Lower lobe of right lung (tissue), 2 donors: Measurements from ENCODE around the gene CXorf58. TPM values are rescaled to one million over a fixed set of nuclear protein-coding genes. Genes with fewer than 3 reads are reported as not detected.

Experiments
- ATAC-seq, 2 donors: fragments of 200-7000 bp; cut with Tn5 transposase; one replicate each; pipeline ENCODE4 v1.9.1; 2020 to 2022; ENCODE audit warnings: mild to moderate bottlenecking in 2 of 2, moderate library complexity in 2 of 2
- DNase-seq: peaks from one replicate; pipeline ENCODE4 v3.0.0-alpha.2; 2020
- H3K27ac ChIP-seq: fragments of 200-600 bp; one replicate; pipeline ENCODE4 v1.8.0; 2022
- H3K27me3 ChIP-seq: fragments of 200-600 bp; one replicate; pipeline ENCODE4 v1.8.0; 2022; ENCODE audit warnings: low read depth
- H3K36me3 ChIP-seq: fragments of 200-600 bp; one replicate; pipeline ENCODE4 v1.8.0; 2022; ENCODE audit warnings: mild to moderate bottlenecking
- H3K4me1 ChIP-seq: fragments of 200-600 bp; one replicate; pipeline ENCODE4 v1.8.0; 2022
- H3K4me3 ChIP-seq: fragments of 200-600 bp; one replicate; pipeline ENCODE4 v1.8.0; 2022; ENCODE audit warnings: mild to moderate bottlenecking
- H3K9me3 ChIP-seq: fragments of 200-600 bp; one replicate; pipeline ENCODE4 v1.8.0; 2022
- CTCF ChIP-seq: fragments of 200-600 bp; IDR thresholded peaks from one replicate; pipeline ENCODE4 v1.8.0; 2022; ENCODE audit warnings: antibody characterized with exemption, mild to moderate bottlenecking
- intact Hi-C: fragments of 100-400 bp; cut with DNase I; formaldehyde crosslinking; loops from one replicate; pipeline ENCODE4 v1.11.0; 2022
- total RNA-seq: library from RNA; stranded (reverse); fragmentation: NEBNext Ultra II Directional; extraction: Animal tissue kit (Norgen Biotek cat#: 25700); gene quantifications from one replicate; pipeline ENCODE4 v1.2.1, GENCODE V29; 2021
- donor health status: DM: no; HTN: yes; CAD: no; lungs with severe emphysema.

The CXorf58 gene
- total RNA-seq, 1 donor from 2014 or later: 0.27 TPM

DNA sequence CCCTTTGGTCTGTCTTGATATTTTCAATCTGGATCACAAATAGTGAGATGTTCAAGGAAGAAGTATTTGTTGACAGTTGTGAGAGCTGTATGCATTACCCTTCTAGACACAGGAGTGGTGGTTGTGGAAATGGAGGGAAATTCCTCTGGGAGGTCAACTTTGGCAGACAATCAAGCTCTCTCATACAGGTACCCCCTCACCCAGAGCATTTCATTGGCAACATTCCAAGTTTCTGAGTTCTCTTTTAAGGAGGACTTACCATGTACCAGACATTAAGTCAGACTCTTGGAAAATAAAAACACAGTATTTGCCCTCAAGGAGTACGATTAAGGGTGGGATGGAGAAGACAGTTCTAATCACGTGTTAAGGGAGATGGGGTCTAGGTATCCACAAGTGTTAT lies 73.9 kb downstream of the CXorf58 start:
- Histone ChIP-seq H3K9me3 (no peaks in the 10 kb centered on the region), H3K4me1 (no peaks in the 10 kb centered on the region), H3K27ac (no peak overlapping the region), H3K36me3 (peaks cover 5% of the 10 kb centered on the region), H3K27me3 (no peaks in the 10 kb centered on the region), H3K4me3 (no peak overlapping the region)
- intact Hi-C loops: no loop called here
- DNase-seq (no peak), ATAC-seq (no peak)
- TF ChIP-seq CTCF: no peak

DNA sequence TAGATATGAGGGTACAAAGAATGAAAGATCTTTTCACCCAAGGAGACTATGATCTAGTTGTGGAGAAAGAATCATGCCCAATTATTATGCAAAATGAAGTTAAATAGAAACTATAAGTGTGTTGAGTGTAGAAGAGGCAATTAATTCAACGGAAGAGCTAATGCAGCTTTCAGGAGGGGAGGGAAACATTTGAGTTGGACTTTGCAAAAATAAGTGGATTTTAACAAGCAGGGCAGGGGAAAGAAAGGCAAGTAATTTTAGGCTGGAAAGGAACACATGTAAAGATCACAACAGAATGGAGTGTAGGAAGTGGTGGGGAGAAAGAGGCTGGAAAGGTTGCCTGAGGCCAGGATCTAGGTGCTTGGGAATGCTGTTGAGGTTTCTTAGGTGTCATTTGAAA lies 75.1 kb downstream of the CXorf58 start:
- no peaks in the 10 kb centered on the region for H3K4me1 ChIP-seq
- no peak for TF ChIP-seq CTCF
- DNase-seq: no peak
- H3K9me3 ChIP-seq: no peaks in the 10 kb centered on the region
- no peak for ATAC-seq
- no peak overlapping the region for H3K27ac ChIP-seq
- intact Hi-C loops: no loop called here
- no peaks in the 10 kb centered on the region for H3K27me3 ChIP-seq
- peaks cover 16% of the 10 kb centered on the region for H3K36me3 ChIP-seq
- H3K4me3 ChIP-seq: no peak overlapping the region

Other genes starting within 250 kb of the CXorf58 start
- 39.7 TPM for gene PRDX4, start 240.5 kb upstream of the CXorf58 start, total RNA-seq
- 45.9 TPM for gene ACOT9, start 164.7 kb upstream of the CXorf58 start, total RNA-seq
- gene SAT1, start 124.8 kb upstream of the CXorf58 start, total RNA-seq: 716 TPM
- gene APOO, start 68 bp upstream of the CXorf58 start, total RNA-seq: 15.9 TPM
- gene KLHL15, start 119.2 kb downstream of the CXorf58 start, total RNA-seq: 6.3 TPM
- 174 TPM for gene EIF2S3, start 146.9 kb downstream of the CXorf58 start, total RNA-seq
- 39.1 TPM for gene ZFX, start 241.7 kb downstream of the CXorf58 start, total RNA-seq